Neural cell (in vitro differentiated cells): ENCODE results near the gene NIFK. TPM values are rescaled to one million over a fixed set of nuclear protein-coding genes. Genes with fewer than 3 reads are reported as not detected.
A peak's percentile ranks its signal among the peaks of the same experiment; 100 is the strongest.

Experiments used
- H2AFZ ChIP-seq: fragments of 200-600, 300-800 bp; sonication (generic), shearing (Covaris generic); 2 replicates; pipeline ENCODE4 v1.6.0; 2014; ENCODE audit warnings: low read depth, mild to moderate bottlenecking, antibody characterized with exemption, low read length, moderate library complexity
- H3F3A ChIP-seq: fragments of 200-600 bp; shearing (Covaris generic); 2 replicates; pipeline ENCODE4 v1.6.1; 2016; ENCODE audit warnings: mild to moderate bottlenecking, moderate library complexity, mixed read lengths, antibody characterized with exemption, low read length; ENCODE audit not compliant: insufficient read depth, poor library complexity, severe bottlenecking
- H3K27ac ChIP-seq: fragments of 200-600, 300-800 bp; sonication (generic), shearing (Covaris generic); 2 replicates; pipeline ENCODE4 v1.5.1; 2014; ENCODE audit warnings: mild to moderate bottlenecking, low read length, moderate library complexity
- H3K27me3 ChIP-seq: fragments of 300-800, 200-600 bp; sonication (generic), shearing (Covaris generic); 2 replicates; pipeline ENCODE4 v1.6.0; 2014; ENCODE audit warnings: mild to moderate bottlenecking, low read depth, low read length, moderate library complexity; ENCODE audit not compliant: insufficient read depth
- H3K36me3 ChIP-seq: fragments of 300-800, 200-600 bp; sonication (generic), shearing (Covaris generic); 2 replicates; pipeline ENCODE4 v1.5.1; 2014; ENCODE audit warnings: mild to moderate bottlenecking, antibody characterized with exemption, low read length, moderate library complexity; ENCODE audit not compliant: insufficient read depth
- H3K4me2 ChIP-seq: fragments of 300-800, 200-600 bp; sonication (generic), shearing (Covaris generic); 2 replicates; pipeline ENCODE4 v1.6.0; 2014; ENCODE audit warnings: mild to moderate bottlenecking, low read length
- H3K4me3 ChIP-seq: fragments of 300-800, 200-600 bp; sonication (generic), shearing (Covaris generic); 2 replicates; pipeline ENCODE4 v1.5.1; 2014; ENCODE audit warnings: mild to moderate bottlenecking, low read length, moderate library complexity
- H3K79me2 ChIP-seq: fragments of 200-600 bp; shearing (Covaris generic); replicated peaks from 2 replicates; pipeline ENCODE4 v1.6.0; 2014; ENCODE audit warnings: mild to moderate bottlenecking, low read length, moderate library complexity; ENCODE audit not compliant: insufficient read depth
- H3K9ac ChIP-seq: fragments of 300-800, 200-600 bp; sonication (generic), shearing (Covaris generic); 2 replicates; pipeline ENCODE4 v1.6.1; 2016; ENCODE audit warnings: mild to moderate bottlenecking, low read length, mixed read lengths
- H3K9me2 ChIP-seq: fragments of 200-600 bp; shearing (Covaris generic); 2 replicates; pipeline ENCODE4 v1.6.1; 2016; ENCODE audit warnings: mild to moderate bottlenecking, low read length, mixed read lengths; ENCODE audit not compliant: insufficient read depth
- H3K9me3 ChIP-seq: fragments of 200-600, 300-800 bp; sonication (generic), shearing (Covaris generic); 2 replicates; pipeline ENCODE4 v1.6.1; 2016; ENCODE audit warnings: mild to moderate bottlenecking, mixed run types, low read length, moderate library complexity, mixed read lengths
- H4K20me1 ChIP-seq: fragments of 200-600 bp; shearing (Covaris generic); 2 replicates; pipeline ENCODE4 v1.6.1; 2016; ENCODE audit warnings: mild to moderate bottlenecking, mixed run types; ENCODE audit not compliant: insufficient read depth
- EP300 ChIP-seq: fragments of 450-650 bp; conservative IDR thresholded peaks from 2 replicates; pipeline ENCODE4 v1.6.1; 2014; ENCODE audit warnings: antibody characterized with exemption, mild to moderate bottlenecking, moderate library complexity; ENCODE audit not compliant: poor library complexity, severe bottlenecking
- EZH2 ChIP-seq: fragments of 200-600, 300-800 bp; shearing (Covaris generic), sonication (generic); IDR thresholded peaks from 2 replicates; pipeline ENCODE4 v1.6.1; 2014; ENCODE audit warnings: antibody characterized with exemption, low read length, borderline replicate concordance, mild to moderate bottlenecking; ENCODE audit not compliant: insufficient read depth, poor library complexity, severe bottlenecking
- MXI1 ChIP-seq: fragments of 450-650 bp; conservative IDR thresholded peaks from 2 replicates; pipeline ENCODE4 v1.6.1; 2014; ENCODE audit warnings: antibody characterized with exemption, mild to moderate bottlenecking; ENCODE audit not compliant: poor library complexity, severe bottlenecking
- POLR2AphosphoS5 ChIP-seq: IDR thresholded peaks from 2 replicates; pipeline ENCODE4 v1.6.1; 2012
- RAD21 ChIP-seq: fragments of 450-650 bp; conservative IDR thresholded peaks from 2 replicates; pipeline ENCODE4 v1.6.1; 2014; ENCODE audit warnings: antibody characterized with exemption, mild to moderate bottlenecking, moderate library complexity
- SMC3 ChIP-seq: fragments of 450-650 bp; conservative IDR thresholded peaks from 2 replicates; pipeline ENCODE4 v1.6.1; 2014; ENCODE audit warnings: antibody characterized with exemption, mild to moderate bottlenecking, moderate library complexity; ENCODE audit not compliant: poor library complexity
- TAF1 ChIP-seq: IDR thresholded peaks from 2 replicates; pipeline ENCODE4 v1.6.1; 2012; ENCODE audit warnings: low read depth
- polyA plus RNA-seq: library from polyadenylated mRNA; depleted of rRNA; stranded (reverse); fragments of >200 nt; gene quantifications from 2 replicates; pipeline ENCODE4 v1.2.3, GENCODE V29; 2014
- TF ChIP-seq, protein P1 (sequence below): IDR thresholded peaks from 2 replicates; pipeline ENCODE4 v1.6.1; 2012; ENCODE audit warnings: borderline replicate concordance
- TF ChIP-seq, protein P2 (sequence below): fragments of 450-650 bp; IDR thresholded peaks from 2 replicates; pipeline ENCODE4 v1.5.1; 2014; ENCODE audit warnings: antibody characterized with exemption, mild to moderate bottlenecking, moderate library complexity; ENCODE audit not compliant: poor library complexity, severe bottlenecking

The NIFK gene
- polyA plus RNA-seq, 1 donor from 2014 or later = 60.9 TPM

DNA sequence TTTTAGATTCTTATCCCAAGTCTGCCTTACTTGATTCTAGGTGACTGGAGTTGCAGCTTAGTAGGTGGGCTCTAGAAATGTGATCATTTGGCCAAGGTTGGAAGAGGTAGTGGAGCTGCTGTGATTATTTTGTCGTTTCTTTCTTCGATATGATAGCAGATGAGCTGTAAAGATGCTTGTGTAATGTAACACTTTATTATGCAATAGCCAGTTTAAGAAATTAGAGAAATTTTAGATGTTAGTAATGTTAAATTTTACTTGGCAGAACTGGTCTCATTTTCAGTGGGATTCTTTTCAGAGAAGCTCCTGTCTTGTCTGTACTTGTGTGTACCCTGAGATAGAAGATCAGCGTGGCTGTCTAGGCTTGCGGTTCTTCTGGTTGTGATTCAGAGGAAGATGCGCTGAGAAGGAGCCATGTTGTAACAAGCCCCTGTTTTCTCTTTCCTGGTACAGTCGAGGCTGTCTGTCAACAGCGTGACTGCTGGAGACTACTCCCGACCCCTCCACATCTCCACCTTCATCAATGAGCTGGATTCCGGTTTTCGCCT, 28.1 kb upstream of the NIFK start:
- no peaks in the 10 kb centered on the region for H3K9me2 ChIP-seq
- no peaks in the 10 kb centered on the region for H3K27me3 ChIP-seq
- H3K4me3 ChIP-seq = no peak overlapping the region
- no peak overlapping the region for H3K27ac ChIP-seq
- H2AFZ ChIP-seq = no peak overlapping the region
- H3F3A ChIP-seq = no peaks in the 10 kb centered on the region
- H3K9me3 ChIP-seq = no peaks in the 10 kb centered on the region
- H3K79me2 ChIP-seq = peaks cover 3% of the 10 kb centered on the region
- peaks cover 7% of the 10 kb centered on the region for H3K36me3 ChIP-seq
- no peak overlapping the region for H3K9ac ChIP-seq
- H3K4me2 ChIP-seq = no peak overlapping the region
- no peaks in the 10 kb centered on the region for H4K20me1 ChIP-seq
- TF ChIP-seq EP300 = no peak
- TF ChIP-seq TAF1 = no peak
- no peak for TF ChIP-seq POLR2AphosphoS5

DNA sequence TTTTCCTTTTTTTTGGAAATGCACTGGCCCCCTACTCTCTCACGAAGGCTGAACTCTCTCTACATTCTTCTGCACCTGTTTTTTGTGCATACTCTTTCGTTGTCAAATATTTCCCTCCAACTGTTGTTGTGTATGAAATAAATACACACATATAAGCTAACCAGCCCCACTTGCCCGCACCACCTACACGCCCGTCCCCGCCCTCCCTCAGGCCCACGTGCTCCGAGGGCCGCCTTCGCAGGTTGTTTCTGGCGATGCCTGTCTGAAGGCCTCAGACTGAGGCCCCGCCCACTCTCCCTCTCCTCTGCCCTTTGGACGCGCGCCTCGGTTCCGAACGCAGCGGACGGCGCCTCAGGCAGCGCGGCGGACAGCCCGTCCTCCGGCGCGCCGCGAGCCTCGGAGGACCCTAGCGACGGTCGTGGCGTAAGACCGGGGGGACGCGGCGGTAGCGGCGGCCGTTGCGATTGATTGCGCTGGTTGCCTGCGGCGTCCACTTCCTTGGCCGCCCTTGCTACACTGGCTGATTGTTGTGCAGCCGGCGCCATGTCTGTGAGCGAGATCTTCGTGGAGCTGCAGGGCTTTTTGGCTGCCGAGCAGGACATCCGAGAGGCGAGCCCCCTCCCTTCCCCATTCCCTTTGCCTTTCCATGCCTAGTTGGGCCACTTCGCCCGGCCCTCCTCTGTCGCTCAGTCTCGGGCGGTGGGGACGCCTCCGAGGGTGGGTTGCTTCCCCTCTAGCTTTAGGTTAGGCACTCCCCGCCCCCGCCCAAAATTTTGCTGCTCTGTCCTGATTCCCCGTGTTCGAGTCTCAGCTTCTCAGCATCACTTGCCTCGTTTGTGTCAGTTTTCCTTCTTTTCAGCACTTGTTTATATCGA, 18.8 kb upstream of the NIFK start, which contains the start of gene TSN:
Gene TSN, plus strand, starts transcription at position 415 of the 875 bp plus-strand sequence. Its CDS starts 129 bp downstream, at position 544.
- no peaks in the 10 kb centered on the region for H3K36me3 ChIP-seq
- H3K9me3 ChIP-seq = no peaks in the 10 kb centered on the region
- TF ChIP-seq, protein P1, sequence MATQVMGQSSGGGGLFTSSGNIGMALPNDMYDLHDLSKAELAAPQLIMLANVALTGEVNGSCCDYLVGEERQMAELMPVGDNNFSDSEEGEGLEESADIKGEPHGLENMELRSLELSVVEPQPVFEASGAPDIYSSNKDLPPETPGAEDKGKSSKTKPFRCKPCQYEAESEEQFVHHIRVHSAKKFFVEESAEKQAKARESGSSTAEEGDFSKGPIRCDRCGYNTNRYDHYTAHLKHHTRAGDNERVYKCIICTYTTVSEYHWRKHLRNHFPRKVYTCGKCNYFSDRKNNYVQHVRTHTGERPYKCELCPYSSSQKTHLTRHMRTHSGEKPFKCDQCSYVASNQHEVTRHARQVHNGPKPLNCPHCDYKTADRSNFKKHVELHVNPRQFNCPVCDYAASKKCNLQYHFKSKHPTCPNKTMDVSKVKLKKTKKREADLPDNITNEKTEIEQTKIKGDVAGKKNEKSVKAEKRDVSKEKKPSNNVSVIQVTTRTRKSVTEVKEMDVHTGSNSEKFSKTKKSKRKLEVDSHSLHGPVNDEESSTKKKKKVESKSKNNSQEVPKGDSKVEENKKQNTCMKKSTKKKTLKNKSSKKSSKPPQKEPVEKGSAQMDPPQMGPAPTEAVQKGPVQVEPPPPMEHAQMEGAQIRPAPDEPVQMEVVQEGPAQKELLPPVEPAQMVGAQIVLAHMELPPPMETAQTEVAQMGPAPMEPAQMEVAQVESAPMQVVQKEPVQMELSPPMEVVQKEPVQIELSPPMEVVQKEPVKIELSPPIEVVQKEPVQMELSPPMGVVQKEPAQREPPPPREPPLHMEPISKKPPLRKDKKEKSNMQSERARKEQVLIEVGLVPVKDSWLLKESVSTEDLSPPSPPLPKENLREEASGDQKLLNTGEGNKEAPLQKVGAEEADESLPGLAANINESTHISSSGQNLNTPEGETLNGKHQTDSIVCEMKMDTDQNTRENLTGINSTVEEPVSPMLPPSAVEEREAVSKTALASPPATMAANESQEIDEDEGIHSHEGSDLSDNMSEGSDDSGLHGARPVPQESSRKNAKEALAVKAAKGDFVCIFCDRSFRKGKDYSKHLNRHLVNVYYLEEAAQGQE = peak; percentile 71
- TF ChIP-seq MXI1 (peak; percentile 96), EP300 (no peak), SMC3 (no peak), RAD21 (peak; percentile 15), EZH2 (no peak), TAF1 (no peak), POLR2AphosphoS5 (peak; percentile 92)
- TF ChIP-seq, protein P2, sequence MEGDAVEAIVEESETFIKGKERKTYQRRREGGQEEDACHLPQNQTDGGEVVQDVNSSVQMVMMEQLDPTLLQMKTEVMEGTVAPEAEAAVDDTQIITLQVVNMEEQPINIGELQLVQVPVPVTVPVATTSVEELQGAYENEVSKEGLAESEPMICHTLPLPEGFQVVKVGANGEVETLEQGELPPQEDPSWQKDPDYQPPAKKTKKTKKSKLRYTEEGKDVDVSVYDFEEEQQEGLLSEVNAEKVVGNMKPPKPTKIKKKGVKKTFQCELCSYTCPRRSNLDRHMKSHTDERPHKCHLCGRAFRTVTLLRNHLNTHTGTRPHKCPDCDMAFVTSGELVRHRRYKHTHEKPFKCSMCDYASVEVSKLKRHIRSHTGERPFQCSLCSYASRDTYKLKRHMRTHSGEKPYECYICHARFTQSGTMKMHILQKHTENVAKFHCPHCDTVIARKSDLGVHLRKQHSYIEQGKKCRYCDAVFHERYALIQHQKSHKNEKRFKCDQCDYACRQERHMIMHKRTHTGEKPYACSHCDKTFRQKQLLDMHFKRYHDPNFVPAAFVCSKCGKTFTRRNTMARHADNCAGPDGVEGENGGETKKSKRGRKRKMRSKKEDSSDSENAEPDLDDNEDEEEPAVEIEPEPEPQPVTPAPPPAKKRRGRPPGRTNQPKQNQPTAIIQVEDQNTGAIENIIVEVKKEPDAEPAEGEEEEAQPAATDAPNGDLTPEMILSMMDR = no peak
- no peaks in the 10 kb centered on the region for H3K27me3 ChIP-seq
- H3K4me3 ChIP-seq = peak within 1 kb of the TSS; percentile 90
- H3K9me2 ChIP-seq = no peaks in the 10 kb centered on the region
- peak within 1 kb of the TSS; percentile 81 for H2AFZ ChIP-seq
- H4K20me1 ChIP-seq = no peaks in the 10 kb centered on the region
- peak within 1 kb of the TSS; percentile 85 for H3K9ac ChIP-seq
- no peaks in the 10 kb centered on the region for H3F3A ChIP-seq
- peaks cover 33% of the 10 kb centered on the region for H3K79me2 ChIP-seq
- H3K4me2 ChIP-seq = peak within 1 kb of the TSS; percentile 83
- H3K27ac ChIP-seq = peak within 1 kb of the TSS; percentile 80
